DMS 273 (cell line): Measurements from ENCODE around the gene TMPRSS7.

Source experiments
- DNase-seq: peaks from one replicate; lab custom pipeline; 2025; ENCODE audit not compliant: unreplicated experiment; lab: John Stamatoyannopoulos, UW

TMPRSS7 gene, protein sequence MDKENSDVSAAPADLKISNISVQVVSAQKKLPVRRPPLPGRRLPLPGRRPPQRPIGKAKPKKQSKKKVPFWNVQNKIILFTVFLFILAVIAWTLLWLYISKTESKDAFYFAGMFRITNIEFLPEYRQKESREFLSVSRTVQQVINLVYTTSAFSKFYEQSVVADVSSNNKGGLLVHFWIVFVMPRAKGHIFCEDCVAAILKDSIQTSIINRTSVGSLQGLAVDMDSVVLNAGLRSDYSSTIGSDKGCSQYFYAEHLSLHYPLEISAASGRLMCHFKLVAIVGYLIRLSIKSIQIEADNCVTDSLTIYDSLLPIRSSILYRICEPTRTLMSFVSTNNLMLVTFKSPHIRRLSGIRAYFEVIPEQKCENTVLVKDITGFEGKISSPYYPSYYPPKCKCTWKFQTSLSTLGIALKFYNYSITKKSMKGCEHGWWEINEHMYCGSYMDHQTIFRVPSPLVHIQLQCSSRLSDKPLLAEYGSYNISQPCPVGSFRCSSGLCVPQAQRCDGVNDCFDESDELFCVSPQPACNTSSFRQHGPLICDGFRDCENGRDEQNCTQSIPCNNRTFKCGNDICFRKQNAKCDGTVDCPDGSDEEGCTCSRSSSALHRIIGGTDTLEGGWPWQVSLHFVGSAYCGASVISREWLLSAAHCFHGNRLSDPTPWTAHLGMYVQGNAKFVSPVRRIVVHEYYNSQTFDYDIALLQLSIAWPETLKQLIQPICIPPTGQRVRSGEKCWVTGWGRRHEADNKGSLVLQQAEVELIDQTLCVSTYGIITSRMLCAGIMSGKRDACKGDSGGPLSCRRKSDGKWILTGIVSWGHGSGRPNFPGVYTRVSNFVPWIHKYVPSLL

DNA sequence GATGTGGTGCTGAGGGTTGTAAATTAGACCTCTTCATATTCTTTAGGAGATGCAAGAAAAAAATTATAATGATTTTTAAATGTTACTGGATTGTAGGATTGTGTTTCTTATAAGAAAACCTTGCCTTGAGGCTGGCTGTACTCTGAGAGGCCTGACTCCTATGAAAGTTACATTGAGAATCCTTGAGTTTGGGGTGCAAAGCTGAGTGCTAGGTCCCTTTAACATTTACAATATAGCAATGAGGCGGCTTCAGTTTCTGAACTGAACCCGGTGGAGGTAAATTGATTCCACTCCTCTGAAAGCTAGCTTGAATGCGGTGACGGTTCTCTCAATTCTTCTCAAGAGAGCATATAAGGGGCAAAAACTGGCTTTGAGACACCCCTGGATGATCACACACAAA lies at the start of gene TMPRSS7:
Gene TMPRSS7, plus strand, starts transcription at position 301 of the 400 bp plus-strand sequence. CDS start 110 bp downstream, outside the sequence.
- DNase-seq: no peak

DNA sequence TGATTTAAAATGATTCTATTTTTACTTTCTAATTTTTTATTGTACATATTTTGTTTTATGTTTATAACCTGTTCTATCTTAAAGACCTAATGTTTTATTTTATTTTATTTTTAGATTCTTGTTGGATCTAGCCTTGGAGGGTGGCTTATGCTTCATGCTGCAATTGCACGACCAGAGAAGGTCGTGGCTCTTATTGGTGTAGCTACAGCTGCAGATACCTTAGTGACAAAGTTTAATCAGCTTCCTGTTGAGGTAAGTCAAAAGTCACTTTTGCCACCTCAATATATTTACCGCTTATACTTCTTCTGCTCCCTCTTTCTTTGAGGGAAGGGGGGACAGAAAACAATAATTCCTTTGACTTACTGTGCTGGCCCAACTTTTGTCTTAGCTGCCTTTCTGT lies 47.7 kb upstream of the TMPRSS7 start:
- DNase-seq: no peak

DNA sequence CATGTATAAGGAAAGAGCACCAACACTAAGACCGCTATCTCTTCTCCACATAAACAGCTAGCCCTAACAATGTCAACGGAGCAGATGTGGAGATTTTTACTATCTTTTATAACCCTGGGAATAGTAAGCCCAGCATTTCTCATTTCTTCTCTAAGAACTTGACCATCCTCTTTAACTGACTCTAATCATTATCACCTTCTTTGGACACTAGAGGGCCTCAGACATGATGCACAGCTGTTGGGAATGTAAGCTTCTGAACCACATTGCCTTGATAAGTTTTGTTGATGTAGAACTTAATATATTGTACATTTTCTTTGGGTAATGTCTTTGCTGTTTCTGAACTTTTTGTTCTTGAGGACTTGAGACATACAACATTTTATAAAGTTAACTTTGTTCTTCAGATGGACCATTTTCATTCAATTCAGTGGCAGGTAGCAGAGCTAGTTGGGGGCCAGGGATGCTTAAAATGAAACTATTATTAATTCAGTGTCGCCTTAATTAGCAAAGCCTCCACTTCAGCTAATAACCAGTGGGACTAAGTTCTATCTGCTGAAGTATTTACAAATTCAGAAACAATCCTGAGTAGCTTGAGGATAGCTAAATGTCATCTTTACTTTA lies 45.4 kb upstream of the TMPRSS7 start:
- peak; percentile 85 for DNase-seq

GRCh38 chr3:111993038-111993437 lies 41.5 kb upstream of the TMPRSS7 start:
- DNase-seq: no peak

DNA sequence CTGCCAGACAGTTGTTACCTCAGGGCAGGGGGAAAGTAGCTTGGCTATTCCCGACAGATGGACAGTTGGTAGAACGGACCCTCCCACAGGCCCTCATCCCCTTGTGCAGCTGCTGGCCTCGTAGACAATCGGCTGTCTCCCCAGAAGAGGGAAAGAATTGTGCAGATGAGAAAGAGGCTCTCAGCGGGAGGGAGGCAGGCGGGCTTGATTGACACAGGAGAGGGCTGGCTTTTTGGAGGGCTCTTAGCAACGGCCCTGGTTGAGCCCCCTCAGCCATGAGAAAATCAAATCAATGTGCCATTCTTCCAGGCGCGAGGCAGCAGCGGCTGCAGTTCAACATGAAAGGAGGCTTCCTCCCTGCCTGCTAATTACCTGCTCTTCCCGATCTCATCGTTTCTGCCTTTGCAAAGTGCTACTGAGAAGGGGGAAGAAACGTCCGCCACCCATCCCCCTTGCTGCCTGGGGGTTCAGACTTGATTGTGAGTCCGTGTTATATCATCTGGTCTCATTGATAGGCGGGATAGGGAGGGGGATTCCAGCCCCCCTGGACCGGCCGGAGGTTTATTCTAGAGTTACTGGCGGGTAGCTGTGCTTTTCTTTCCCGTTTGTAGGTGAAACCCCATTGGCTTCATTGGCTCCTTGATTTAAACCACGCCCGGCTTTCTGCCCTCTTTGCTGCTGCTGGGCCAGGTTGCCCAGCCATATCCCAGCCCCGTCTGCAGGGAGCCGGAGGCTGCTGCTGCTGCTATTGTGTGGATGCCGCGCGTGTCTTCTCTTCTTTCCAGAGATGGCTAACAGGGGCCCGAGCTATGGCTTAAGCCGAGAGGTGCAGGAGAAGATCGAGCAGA lies 35.7 kb upstream of the TMPRSS7 start, which contains the start of gene TAGLN3:
Gene TAGLN3, plus strand, starts transcription at position 287 of the 848 bp plus-strand sequence. Its CDS starts 501 bp downstream, at position 788.
- DNase-seq: peak; percentile 78

GRCh38 chr3:111999484-112000324 lies 34.8 kb upstream of the TMPRSS7 start:
- DNase-seq: no peak

DNA sequence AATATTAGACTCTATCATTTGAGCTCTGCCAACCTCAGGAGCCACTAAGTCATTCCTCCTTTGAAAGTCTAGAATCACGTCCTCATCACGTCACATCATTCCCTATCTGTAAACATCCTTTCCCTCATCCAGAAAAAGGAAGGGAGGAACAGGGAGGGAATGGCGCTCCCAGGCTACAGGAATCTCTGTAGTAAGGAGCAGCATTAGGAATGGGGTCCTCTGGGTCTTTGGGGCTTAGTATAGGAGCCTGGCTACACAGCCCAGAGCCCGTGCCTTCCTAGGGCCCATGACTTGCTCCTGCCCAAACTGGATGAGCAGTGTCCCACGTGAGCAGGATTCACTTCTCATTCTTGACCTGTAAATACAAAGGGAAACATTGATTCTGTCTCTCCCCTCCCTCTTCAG lies 34.2 kb upstream of the TMPRSS7 start:
- no peak for DNase-seq

- DNase-seq: no peak
These were observed 33.6 kb upstream of the TMPRSS7 start for GRCh38 chr3:112000966-112001365.

GRCh38 chr3:112001526-112001925 lies 33.0 kb upstream of the TMPRSS7 start:
- DNase-seq: no peak

- no peak for DNase-seq
These were observed 32.2 kb upstream of the TMPRSS7 start for GRCh38 chr3:112002096-112002971.

GRCh38 chr3:112003321-112004080 lies 31.0 kb upstream of the TMPRSS7 start:
- no peak for DNase-seq

- DNase-seq: no peak
These were observed 30.3 kb upstream of the TMPRSS7 start for GRCh38 chr3:112004187-112004586.

DNA sequence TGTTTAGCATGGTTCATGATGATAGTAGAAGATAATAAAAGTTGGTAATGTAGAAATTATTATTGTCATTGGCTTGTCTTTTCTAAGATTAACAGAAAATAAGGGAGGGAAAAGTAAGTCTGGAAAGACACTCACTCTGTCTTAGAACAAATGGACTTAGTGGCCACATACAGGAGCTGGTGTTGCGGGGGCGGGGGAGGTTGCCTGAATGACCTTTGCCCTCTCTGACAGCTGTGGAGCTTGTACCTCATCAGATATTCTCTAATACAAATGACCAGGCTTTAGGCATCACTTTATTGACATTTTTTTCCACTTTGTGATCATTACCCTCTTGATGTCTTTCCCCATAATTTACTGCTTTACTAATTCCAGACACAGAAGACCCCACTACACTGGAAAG lies 29.9 kb upstream of the TMPRSS7 start:
- DNase-seq: no peak

DNA sequence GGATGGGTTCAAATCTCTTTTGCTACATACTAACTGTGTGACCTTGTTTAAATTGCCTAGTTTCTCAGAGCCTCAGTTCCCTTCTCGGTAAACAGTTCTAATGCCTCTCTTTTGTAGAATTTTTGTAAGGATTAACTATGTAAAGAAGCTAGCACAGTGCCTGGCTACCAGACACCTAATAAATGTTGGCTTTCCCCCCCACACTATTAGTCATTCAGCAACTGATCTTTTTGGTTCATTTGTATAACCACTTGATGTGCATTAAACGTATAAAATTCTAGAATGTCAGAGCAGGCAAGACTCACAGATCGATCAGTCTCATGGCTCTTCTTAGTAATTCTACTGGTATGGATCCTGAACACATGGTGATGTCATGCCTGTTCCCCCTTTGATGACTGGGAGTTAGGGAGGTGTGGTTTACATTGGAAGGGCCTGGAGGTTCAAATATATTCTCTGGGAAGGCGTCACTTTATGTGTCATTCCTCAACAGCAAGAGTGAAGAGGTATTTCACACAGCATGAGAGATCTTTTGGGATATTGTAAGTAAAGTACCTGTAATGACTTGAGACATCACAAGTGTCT lies 29.4 kb upstream of the TMPRSS7 start:
- no peak for DNase-seq

DNA sequence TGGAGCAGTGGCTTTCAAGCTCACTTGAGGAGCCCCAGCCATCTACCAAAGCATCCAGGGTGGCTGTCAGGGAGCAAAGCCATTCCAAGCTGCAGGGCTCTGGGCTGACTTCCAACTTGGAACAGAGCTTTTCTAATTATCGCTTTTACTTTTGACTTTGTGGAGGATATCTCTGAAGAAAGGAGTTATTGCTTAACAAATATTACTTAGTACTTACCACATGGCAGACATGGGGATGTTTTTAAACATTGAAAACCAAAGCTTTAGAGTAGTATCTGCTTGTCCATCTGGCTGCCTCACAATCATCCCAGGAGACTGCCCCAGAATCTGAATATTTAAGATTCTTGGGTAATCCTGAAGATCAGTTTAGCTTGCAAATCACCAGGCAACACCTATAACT lies 26.9 kb upstream of the TMPRSS7 start:
- peak; percentile 69 for DNase-seq

- DNase-seq: no peak
These were observed 24.9 kb upstream of the TMPRSS7 start for GRCh38 chr3:112009670-112010069.

- DNase-seq: peak; percentile 96
These were observed 23.9 kb upstream of the TMPRSS7 start for GRCh38 chr3:112010636-112011035.
